Nephron progenitor cell (in vitro differentiated cells): ENCODE measurements around the gene GDPD5.
A peak's percentile ranks its signal among the peaks of the same experiment; 100 is the strongest.

ENCODE experiments used
- DNase-seq: peaks from one replicate; pipeline ENCODE4 v3.0.0; 2021
- H3K27ac Mint-ChIP-seq: 2 replicates; pipeline ENCODE4 v1.8.0; 2021; ENCODE audit warnings: mild to moderate bottlenecking, moderate library complexity, mixed read lengths
- H3K27me3 Mint-ChIP-seq: 2 replicates; pipeline ENCODE4 v1.8.0; 2021; ENCODE audit warnings: mild to moderate bottlenecking, low read depth, mixed read lengths; ENCODE audit not compliant: poor library complexity
- H3K36me3 Mint-ChIP-seq: 2 replicates; pipeline ENCODE4 v1.8.0; 2021; ENCODE audit warnings: low read depth, mixed read lengths
- H3K4me1 Mint-ChIP-seq: 2 replicates; pipeline ENCODE4 v1.8.0; 2021; ENCODE audit warnings: mixed read lengths
- H3K4me3 Mint-ChIP-seq: 2 replicates; pipeline ENCODE4 v1.8.0; 2021; ENCODE audit warnings: mild to moderate bottlenecking, moderate library complexity, mixed read lengths
- H3K9me3 Mint-ChIP-seq: 2 replicates; pipeline ENCODE4 v1.8.0; 2021; ENCODE audit warnings: mild to moderate bottlenecking, moderate library complexity, mixed read lengths
- TF ChIP-seq, protein P1 (sequence below): fragments of 200-600 bp; sonication (generic); IDR thresholded peaks from 2 replicates; pipeline ENCODE4 v1.5.0; 2021; ENCODE audit warnings: antibody characterized with exemption

GDPD5 gene

DNA sequence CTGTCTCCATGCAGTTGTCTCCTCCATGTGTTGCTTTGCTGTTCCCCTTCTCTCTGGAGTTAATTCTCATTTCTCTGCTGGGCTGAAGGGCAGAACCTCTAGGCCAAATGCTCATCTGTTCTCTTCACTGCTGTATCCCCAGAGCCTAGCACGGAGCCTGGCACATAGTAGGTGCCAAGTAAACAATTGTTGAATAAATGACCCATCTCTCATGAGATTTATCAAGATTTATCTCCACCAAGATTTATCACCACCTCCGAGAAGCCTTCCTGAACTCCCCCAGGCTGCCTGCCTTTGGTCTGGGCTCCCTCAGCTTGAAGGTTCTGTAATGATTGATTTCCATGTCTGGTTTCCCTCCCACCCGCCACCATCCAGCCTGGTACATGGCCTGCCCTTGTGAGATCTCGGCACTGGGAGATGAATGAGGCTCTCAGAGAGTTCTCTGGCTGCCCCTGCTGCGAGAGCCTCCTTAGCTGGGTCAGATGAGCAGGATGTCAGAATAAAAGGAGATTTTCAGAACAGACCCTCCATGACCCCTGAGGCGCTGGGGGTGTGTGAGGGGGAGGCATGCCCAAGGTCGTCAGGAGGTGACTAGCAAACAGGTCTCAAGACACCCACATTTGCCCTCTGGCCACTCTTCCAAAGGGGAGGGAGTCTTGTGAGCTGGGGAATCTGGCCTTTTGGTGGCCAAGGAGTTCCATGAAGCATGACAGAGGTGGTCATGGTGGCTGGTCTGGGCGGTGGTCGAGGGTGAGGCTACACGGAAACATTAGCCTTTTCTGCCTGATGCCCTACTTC is 2.4 kb upstream of the GDPD5 start:
- Mint-ChIP-seq H3K27ac (peak overlapping the region; percentile 78), H3K4me1 (peaks cover 56% of the 10 kb centered on the region), H3K4me3 (peak overlapping the region; percentile 66), H3K36me3 (no peaks in the 10 kb centered on the region), H3K27me3 (peaks cover 47% of the 10 kb centered on the region), H3K9me3 (no peaks in the 10 kb centered on the region)
- peak; percentile 34 for DNase-seq
- TF ChIP-seq, protein P1, sequence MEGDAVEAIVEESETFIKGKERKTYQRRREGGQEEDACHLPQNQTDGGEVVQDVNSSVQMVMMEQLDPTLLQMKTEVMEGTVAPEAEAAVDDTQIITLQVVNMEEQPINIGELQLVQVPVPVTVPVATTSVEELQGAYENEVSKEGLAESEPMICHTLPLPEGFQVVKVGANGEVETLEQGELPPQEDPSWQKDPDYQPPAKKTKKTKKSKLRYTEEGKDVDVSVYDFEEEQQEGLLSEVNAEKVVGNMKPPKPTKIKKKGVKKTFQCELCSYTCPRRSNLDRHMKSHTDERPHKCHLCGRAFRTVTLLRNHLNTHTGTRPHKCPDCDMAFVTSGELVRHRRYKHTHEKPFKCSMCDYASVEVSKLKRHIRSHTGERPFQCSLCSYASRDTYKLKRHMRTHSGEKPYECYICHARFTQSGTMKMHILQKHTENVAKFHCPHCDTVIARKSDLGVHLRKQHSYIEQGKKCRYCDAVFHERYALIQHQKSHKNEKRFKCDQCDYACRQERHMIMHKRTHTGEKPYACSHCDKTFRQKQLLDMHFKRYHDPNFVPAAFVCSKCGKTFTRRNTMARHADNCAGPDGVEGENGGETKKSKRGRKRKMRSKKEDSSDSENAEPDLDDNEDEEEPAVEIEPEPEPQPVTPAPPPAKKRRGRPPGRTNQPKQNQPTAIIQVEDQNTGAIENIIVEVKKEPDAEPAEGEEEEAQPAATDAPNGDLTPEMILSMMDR = no peak

GRCh38 chr11:75527130-75527529 is 1.4 kb upstream of the GDPD5 start:
- TF ChIP-seq, protein P1 = no peak
- Mint-ChIP-seq H3K4me1 (peaks cover 54% of the 10 kb centered on the region), H3K36me3 (no peaks in the 10 kb centered on the region), H3K4me3 (peak overlapping the region; percentile 84), H3K27me3 (peaks cover 52% of the 10 kb centered on the region), H3K9me3 (no peaks in the 10 kb centered on the region), H3K27ac (no peak overlapping the region)
- DNase-seq = no peak

GRCh38 chr11:75526192-75526541 is 426 bp upstream of the GDPD5 start:
- Mint-ChIP-seq H3K4me1 (peaks cover 55% of the 10 kb centered on the region), H3K9me3 (no peaks in the 10 kb centered on the region), H3K4me3 (peak overlapping the region; percentile 84), H3K36me3 (no peaks in the 10 kb centered on the region), H3K27ac (no peak overlapping the region), H3K27me3 (peaks cover 52% of the 10 kb centered on the region)
- no peak for DNase-seq
- TF ChIP-seq, protein P1 = no peak

- Mint-ChIP-seq H3K4me3 (peak overlapping the region; percentile 74), H3K4me1 (peaks cover 42% of the 10 kb centered on the region), H3K9me3 (no peaks in the 10 kb centered on the region), H3K27me3 (peaks cover 56% of the 10 kb centered on the region), H3K27ac (no peak overlapping the region), H3K36me3 (no peaks in the 10 kb centered on the region)
- TF ChIP-seq, protein P1 = no peak
- peak; percentile 55 for DNase-seq
Observed at GRCh38 chr11:75524665-75525432, 892 bp downstream of the GDPD5 start.

DNA sequence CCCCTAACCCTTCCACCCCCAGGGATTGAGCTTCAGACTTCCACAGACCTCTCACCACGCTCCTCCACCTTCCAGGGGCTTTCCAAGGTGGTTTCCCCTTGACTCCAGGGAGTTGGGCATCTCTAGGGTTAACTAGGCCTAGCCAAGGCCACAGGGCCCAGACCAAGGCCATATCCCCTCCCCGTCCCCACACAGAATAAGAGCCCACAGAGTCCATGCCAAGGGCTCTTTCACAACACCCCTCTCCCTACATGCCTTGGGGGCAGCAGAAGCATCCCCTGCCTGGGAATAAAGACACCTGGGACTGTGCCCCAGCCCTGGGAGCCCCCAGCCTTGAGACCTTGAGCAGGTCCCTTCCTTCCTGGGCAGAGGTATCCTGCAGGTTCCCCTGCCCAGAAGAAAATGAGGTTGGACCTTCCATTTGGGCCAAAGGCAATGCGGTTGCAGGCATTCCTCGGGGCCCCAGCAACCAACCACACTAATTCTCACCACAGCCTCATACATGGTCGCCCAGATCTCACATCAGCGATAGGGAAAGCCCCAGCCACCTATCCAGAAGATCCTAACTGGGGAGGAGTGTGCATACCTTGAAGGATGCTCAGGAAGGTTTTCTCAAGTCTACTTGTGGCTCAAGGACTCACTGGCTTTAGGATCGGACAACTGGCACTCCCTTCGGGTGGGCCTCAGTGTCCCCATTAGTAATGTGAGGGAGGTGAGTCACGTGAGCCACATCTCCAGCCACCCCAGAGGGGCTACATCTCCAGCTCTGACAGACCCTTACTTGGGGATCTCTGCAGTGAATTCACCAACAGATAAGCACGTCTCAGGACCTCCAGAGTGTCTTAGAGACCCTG is 1.7 kb downstream of the GDPD5 start:
- no peak for DNase-seq
- peaks cover 34% of the 10 kb centered on the region for H3K4me1 Mint-ChIP-seq
- H3K27me3 Mint-ChIP-seq = peaks cover 61% of the 10 kb centered on the region
- no peak overlapping the region for H3K27ac Mint-ChIP-seq
- no peaks in the 10 kb centered on the region for H3K36me3 Mint-ChIP-seq
- no peaks in the 10 kb centered on the region for H3K9me3 Mint-ChIP-seq
- peak overlapping the region; percentile 74 for H3K4me3 Mint-ChIP-seq
- TF ChIP-seq, protein P1 = no peak
